ENCODE measurements around the gene SH3GLB2.
"Not testable (repeated sequence)": the region's sequence is repeated elsewhere in the genome, so short reads cannot be mapped to it uniquely, and the experiment has no call there.

Gene SH3GLB2

DNA sequence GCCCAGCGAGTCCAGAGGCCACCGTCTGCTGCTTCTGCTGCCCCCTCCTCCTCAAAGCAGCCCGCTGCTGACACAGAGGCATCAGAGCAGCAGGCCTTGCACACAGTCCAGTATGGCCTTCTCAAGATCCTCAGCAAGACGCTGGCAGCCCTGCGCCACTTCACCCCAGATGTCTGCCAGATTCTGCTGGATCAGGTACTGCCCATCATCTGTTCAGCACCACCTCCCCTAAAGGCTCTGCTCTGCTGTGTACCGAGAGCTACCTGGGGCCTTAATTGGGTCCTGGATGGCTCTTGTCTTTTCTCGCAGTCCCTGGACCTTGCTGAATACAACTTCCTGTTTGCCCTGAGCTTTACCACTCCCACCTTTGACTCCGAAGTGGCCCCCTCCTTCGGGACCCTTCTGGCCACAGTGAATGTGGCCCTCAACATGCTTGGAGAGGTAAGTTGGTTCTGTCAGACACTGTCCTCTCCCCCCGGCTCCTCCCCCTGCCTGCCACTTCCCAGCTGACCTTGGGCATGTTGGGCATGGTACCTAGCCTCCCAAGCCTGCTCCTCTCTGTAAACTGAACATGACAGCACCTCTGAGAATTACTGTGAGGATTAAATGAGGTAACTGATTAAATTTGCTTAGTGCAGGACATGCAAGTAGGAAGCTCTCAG lies 22.7 kb downstream of the SH3GLB2 start:
- ChIA-PET POLR2A (no interaction called here), CTCF (interaction anchor here (1.1 to 3.1 kb wide), 9 partner anchors 8 to 51 kb away, joined by 3 to 17 read pairs (median 6); partner anchors contain the start of gene SH3GLB2)
- TF ChIP-seq, protein P1, sequence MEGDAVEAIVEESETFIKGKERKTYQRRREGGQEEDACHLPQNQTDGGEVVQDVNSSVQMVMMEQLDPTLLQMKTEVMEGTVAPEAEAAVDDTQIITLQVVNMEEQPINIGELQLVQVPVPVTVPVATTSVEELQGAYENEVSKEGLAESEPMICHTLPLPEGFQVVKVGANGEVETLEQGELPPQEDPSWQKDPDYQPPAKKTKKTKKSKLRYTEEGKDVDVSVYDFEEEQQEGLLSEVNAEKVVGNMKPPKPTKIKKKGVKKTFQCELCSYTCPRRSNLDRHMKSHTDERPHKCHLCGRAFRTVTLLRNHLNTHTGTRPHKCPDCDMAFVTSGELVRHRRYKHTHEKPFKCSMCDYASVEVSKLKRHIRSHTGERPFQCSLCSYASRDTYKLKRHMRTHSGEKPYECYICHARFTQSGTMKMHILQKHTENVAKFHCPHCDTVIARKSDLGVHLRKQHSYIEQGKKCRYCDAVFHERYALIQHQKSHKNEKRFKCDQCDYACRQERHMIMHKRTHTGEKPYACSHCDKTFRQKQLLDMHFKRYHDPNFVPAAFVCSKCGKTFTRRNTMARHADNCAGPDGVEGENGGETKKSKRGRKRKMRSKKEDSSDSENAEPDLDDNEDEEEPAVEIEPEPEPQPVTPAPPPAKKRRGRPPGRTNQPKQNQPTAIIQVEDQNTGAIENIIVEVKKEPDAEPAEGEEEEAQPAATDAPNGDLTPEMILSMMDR (IDR thresholded peaks at IDR 0.05; ENCODE audit: control extremely low read depth, extremely low read depth, low read depth, missing control alignments), result no peak
- no peak for DNase-seq (ENCODE audit: extremely low spot score)

DNA sequence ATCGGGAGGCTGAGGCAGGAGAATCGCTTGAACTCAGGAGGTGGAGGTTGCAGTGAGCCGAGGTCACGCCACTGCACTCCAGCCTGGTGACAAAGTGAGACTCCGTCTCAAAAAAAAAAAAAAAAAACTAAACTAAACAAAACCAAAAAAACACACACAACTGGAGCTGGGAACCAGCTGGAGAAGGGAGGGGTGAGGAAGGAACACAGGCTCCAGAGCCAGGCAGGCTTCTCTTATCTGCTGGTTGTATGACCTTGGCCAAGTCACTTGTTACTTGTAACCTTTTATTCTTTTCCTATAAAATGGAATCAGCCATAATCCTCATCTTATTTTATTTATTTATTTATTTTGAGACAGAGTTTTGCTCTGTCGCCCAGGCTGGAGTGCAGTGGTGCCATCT lies 24.0 kb downstream of the SH3GLB2 start:
- POLR2A ChIA-PET, result interaction anchor here (0.5 kb wide), 1 partner anchor 14 kb away, joined by 6 read pairs; no protein-coding TSS in a partner anchor
- CTCF ChIA-PET, result interaction anchor here (1.1 to 3.1 kb wide), 3 partner anchors 9 to 19 kb away, joined by 3 to 17 read pairs (median 11); no protein-coding TSS in a partner anchor
- not testable (repeated sequence) for DNase-seq (ENCODE audit: extremely low spot score)

DNA sequence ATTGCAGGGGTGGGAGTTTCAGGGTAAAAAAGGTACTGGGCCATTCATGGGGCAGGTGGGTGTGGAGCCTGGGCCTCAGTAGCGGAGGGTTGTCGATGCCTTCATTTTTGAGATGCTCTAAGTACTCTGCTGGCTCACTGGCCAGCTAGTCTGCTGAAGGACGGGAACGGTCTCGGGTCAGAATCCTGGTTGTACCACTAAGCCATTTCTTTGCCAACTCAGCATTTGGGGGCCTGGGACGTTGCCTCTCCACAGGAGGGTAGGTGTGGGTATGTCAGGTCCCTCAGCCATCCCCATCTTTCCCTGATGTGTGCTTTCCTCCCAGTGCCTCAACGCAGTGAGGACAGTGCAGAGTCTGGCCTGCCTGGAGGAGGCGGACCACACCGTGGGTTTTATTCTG lies 25.1 kb downstream of the SH3GLB2 start:
- DNase-seq (ENCODE audit: extremely low spot score), result no peak
- ChIA-PET POLR2A (interaction anchor here (0.7 kb wide), 1 partner anchor 128 kb away, joined by 14 read pairs; no protein-coding TSS in a partner anchor), CTCF (interaction anchor here (1.0 to 1.1 kb wide), 2 partner anchors 10 to 51 kb away, joined by 3 read pairs; no protein-coding TSS in a partner anchor)
- TF ChIP-seq, protein P1 (IDR thresholded peaks at IDR 0.05; ENCODE audit: control extremely low read depth, extremely low read depth, low read depth, missing control alignments), result no peak

DNA sequence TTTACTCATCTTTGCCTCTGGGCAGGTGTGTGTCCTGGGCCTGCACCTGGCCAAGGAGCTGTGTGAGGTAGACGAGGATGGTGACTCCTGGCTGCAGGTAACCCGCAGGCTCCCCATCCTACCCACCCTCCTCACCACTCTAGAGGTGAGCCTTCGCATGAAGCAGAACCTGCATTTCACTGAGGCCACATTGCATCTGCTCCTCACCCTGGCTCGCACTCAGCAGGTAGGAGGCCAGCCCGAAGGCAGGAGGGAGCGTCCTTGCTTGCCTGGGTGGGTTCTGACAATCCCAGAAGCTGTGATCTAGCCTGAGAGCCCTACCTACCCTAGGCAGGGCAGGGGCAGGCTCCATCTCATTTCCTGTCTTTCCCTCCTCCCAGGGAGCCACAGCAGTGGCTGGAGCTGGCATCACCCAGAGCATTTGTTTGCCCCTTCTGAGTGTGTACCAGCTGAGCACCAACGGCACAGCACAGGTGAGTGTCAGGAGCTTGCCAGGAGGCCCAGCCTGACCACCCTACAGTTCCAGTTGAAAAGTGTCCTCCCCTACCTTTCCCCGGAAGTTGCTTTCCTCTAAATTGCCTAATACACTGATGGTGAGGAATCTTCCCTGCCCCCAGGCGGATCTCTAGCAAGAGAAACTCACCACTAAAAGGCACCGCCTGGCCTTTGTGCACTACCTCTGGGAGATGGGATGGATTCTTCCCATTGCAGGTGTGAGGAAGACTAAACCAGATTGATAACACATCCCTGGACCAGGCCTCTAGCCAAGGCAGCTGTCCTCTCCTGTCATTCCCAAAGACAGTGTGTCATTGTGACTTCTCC lies 26.4 kb downstream of the SH3GLB2 start:
- DNase-seq (ENCODE audit: extremely low spot score), result no peak
- ChIA-PET POLR2A (interaction anchor here (0.5 kb wide), 1 partner anchor 25 kb away, joined by 3 read pairs; no protein-coding TSS in a partner anchor), CTCF (no interaction called here)
- TF ChIP-seq, protein P1 (IDR thresholded peaks at IDR 0.05; ENCODE audit: control extremely low read depth, extremely low read depth, low read depth, missing control alignments), result no peak

DNA sequence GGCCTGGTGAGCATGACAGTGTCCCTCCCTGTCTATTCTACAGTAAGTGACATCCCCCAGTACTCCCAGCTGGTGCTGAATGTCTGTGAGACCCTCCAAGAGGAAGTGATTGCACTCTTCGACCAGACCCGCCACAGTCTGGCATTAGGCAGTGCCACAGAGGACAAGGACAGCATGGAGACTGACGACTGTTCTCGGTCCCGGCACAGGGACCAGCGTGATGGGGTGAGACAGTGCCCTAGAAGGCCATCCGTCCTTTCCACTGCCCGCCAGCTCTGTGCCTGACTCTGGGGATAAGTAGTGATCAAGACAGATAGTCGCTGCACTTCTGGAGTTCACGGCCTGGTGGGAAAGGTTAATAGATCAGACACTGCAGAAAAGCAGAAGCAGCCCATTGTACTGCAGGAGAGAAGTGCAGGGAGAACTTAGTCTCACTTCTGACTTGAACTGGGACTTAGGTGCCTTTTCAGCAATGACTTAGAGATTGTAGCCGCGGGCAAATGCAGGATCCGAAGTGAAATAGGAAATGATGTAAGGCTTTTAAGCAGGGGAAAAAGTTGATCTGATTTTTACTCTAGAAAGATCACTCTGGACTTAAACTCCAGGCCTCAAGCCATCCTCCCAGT lies 28.4 kb downstream of the SH3GLB2 start:
- DNase-seq (ENCODE audit: extremely low spot score), result no peak
- TF ChIP-seq, protein P1 (IDR thresholded peaks at IDR 0.05; ENCODE audit: control extremely low read depth, extremely low read depth, low read depth, missing control alignments), result no peak
- CTCF ChIA-PET, result no interaction called here
- POLR2A ChIA-PET, result no interaction called here

DNA sequence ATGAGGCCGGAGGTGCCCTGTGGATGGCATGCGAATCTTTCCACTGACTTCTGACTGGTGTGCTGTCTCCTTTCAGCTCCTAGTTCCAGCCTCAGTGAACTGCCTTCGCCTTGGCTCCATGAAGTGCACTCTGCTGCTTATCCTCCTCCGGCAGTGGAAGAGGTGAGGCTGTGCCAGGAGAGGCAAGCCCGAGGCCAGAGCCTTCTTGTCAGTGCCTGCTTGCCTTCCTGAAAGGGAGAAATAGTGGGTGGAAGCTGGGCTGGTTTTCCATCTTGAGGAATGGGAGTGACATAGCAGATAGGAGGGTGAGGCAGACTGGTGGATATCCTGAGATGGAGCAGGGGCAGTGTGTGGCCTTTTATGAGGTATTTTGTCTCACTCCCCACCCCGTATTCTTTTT lies 29.7 kb downstream of the SH3GLB2 start:
- no peak for DNase-seq (ENCODE audit: extremely low spot score)
- CTCF ChIA-PET, result interaction anchor here (0.9 kb wide), 1 partner anchor 30 kb away, joined by 3 read pairs; the partner anchor contains the start of gene SH3GLB2
- POLR2A ChIA-PET, result no interaction called here
- TF ChIP-seq, protein P1 (IDR thresholded peaks at IDR 0.05; ENCODE audit: control extremely low read depth, extremely low read depth, low read depth, missing control alignments), result no peak

Measured in GM10248 (cell line).